ENCODE measurements around the gene KIRREL3. TPM values are rescaled to one million over a fixed set of nuclear protein-coding genes. Genes with fewer than 3 reads are reported as not detected.

The KIRREL3 gene
- total RNA-seq, 1 donor from 2014 or later, result 0.82 TPM

GRCh38 chr11:126924376-126925040 is 76.1 kb downstream of the KIRREL3 start:
- no peak for TF ChIP-seq CTCF (conservative IDR thresholded peaks at IDR 0.05)
- H3K4me1 Mint-ChIP-seq, result peaks cover 17% of the 10 kb centered on the region
- no peaks in the 10 kb centered on the region for H3K9me3 Mint-ChIP-seq
- no peak overlapping the region for H3K27ac Mint-ChIP-seq (ENCODE audit: unreplicated experiment)
- H3K4me3 Mint-ChIP-seq, result no peak overlapping the region
- no peaks in the 10 kb centered on the region for H3K27me3 Mint-ChIP-seq (ENCODE audit: low read depth)
- DNase-seq (ENCODE audit: low read depth, low spot score), result no peak
- H3K36me3 Mint-ChIP-seq (ENCODE audit: low read depth), result no peaks in the 10 kb centered on the region

- Mint-ChIP-seq H3K4me1 (peaks cover 5% of the 10 kb centered on the region), H3K9me3 (no peaks in the 10 kb centered on the region), H3K4me3 (no peak overlapping the region), H3K27me3 (ENCODE audit: low read depth) (no peaks in the 10 kb centered on the region), H3K27ac (ENCODE audit: unreplicated experiment) (no peak overlapping the region), H3K36me3 (ENCODE audit: low read depth) (no peaks in the 10 kb centered on the region)
- TF ChIP-seq CTCF (conservative IDR thresholded peaks at IDR 0.05), result no peak
- DNase-seq (ENCODE audit: low read depth, low spot score), result no peak
Measured at GRCh38 chr11:126920833-126921232, 79.7 kb downstream of the KIRREL3 start.

- H3K4me1 Mint-ChIP-seq, result peaks cover 5% of the 10 kb centered on the region
- no peaks in the 10 kb centered on the region for H3K27me3 Mint-ChIP-seq (ENCODE audit: low read depth)
- H3K27ac Mint-ChIP-seq (ENCODE audit: unreplicated experiment), result no peak overlapping the region
- no peak for TF ChIP-seq CTCF (conservative IDR thresholded peaks at IDR 0.05)
- DNase-seq (ENCODE audit: low read depth, low spot score), result no peak
- H3K4me3 Mint-ChIP-seq, result no peak overlapping the region
- H3K9me3 Mint-ChIP-seq, result no peaks in the 10 kb centered on the region
- no peaks in the 10 kb centered on the region for H3K36me3 Mint-ChIP-seq (ENCODE audit: low read depth)
Measured at GRCh38 chr11:126919147-126919823, 81.3 kb downstream of the KIRREL3 start.

GRCh38 chr11:126918556-126918955 is 82.0 kb downstream of the KIRREL3 start:
- Mint-ChIP-seq H3K27ac (ENCODE audit: unreplicated experiment) (no peak overlapping the region), H3K27me3 (ENCODE audit: low read depth) (no peaks in the 10 kb centered on the region), H3K4me1 (peaks cover 5% of the 10 kb centered on the region), H3K4me3 (no peak overlapping the region), H3K36me3 (ENCODE audit: low read depth) (no peaks in the 10 kb centered on the region), H3K9me3 (no peaks in the 10 kb centered on the region)
- DNase-seq (ENCODE audit: low read depth, low spot score), result no peak
- no peak for TF ChIP-seq CTCF (conservative IDR thresholded peaks at IDR 0.05)

- H3K27ac Mint-ChIP-seq (ENCODE audit: unreplicated experiment), result no peak overlapping the region
Measured at GRCh38 chr11:126917531-126918204, 82.9 kb downstream of the KIRREL3 start.

More at GRCh38 chr11:126917531-126918204, 82.9 kb downstream of the KIRREL3 start:
- H3K4me1 Mint-ChIP-seq, result peaks cover 10% of the 10 kb centered on the region
- DNase-seq (ENCODE audit: low read depth, low spot score), result no peak
- H3K36me3 Mint-ChIP-seq (ENCODE audit: low read depth), result no peaks in the 10 kb centered on the region
- TF ChIP-seq CTCF (conservative IDR thresholded peaks at IDR 0.05), result no peak
- no peak overlapping the region for H3K4me3 Mint-ChIP-seq
- no peaks in the 10 kb centered on the region for H3K27me3 Mint-ChIP-seq (ENCODE audit: low read depth)
- H3K9me3 Mint-ChIP-seq, result peaks cover under 1% of the 10 kb centered on the region

Measured in neural crest cell (in vitro differentiated cells).